NCI-H2196 treated with DMSO at 0.1 percent for 48 hours (cell line): ENCODE data around the gene TMEM14B.
A peak's percentile ranks its signal among the peaks of the same experiment; 100 is the strongest.
"Not testable (repeated sequence)": the region's sequence is repeated elsewhere in the genome, so short reads cannot be mapped to it uniquely, and the experiment has no call there.

ENCODE experiments used
- DNase-seq: peaks from one replicate; lab custom pipeline; 2025; ENCODE audit not compliant: unreplicated experiment; lab: John Stamatoyannopoulos, UW

Gene TMEM14B

DNA sequence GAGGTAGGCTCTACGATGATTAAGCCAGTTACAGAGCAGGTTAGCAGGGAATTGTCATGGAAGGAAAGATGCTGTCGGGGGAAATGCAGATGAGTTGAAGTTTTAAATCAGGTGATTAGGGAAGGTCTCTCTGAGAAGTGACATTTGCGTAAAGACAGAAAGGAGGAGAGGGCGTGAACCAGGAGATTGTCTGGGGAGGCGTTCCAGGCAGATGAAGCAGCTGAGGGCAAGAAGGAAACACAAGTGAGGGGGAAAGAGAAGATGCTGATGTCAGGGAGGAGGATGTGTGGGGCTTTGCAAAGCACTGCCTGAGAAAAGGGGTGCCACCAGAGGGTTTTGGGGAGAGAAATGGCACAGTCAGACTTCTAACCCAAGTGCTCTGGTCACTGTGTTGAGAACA lies 2.5 kb upstream of the TMEM14B start:
- no peak for DNase-seq

DNA sequence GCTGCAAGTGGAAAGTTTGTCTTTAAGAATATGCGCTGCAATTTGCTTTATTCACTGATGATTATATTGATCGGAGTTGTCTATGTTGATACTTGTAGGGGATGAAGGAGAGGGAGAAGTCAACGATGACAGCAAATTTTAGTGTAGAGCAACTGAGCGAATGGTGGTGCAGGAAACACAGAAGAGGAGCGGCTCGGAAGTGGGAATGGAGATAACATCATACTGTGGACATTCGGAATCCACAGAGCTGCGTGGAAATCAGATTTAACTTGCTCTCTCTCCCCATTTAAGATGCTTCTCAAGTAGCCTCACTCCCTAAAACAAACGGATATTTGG lies 722 bp upstream of the TMEM14B start:
- no peak for DNase-seq

GRCh38 chr6:10749734-10750133 lies 2.1 kb downstream of the TMEM14B start:
- no peak for DNase-seq

- DNase-seq, result not testable (repeated sequence)
Observed at GRCh38 chr6:10750568-10750967, 3.0 kb downstream of the TMEM14B start.

GRCh38 chr6:10751757-10752156 lies 4.2 kb downstream of the TMEM14B start:
- DNase-seq, result not testable (repeated sequence)

DNA sequence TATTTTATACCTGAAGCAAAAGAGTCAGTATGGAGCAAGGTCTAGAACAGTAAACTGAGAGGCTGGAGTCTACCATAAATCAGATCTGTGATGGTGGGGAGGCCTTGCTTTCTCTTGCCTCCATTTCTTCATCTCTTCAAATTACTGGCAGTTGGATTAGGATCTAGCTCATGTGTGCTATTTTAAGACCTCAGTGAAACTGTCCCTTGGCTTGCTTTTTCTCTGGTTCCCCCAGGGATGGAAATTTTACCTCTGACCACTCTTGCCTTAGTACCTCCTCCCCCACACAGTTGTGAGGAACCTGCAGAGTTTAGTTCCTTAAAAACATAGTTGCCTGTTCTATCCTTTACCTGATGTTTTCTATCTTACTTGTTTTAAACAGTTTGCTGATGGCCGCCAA lies 8.5 kb downstream of the TMEM14B start:
- DNase-seq, result no peak

GRCh38 chr6:10759312-10759839 lies 11.8 kb downstream of the TMEM14B start:
- no peak for DNase-seq

GRCh38 chr6:10759884-10760329 lies 12.3 kb downstream of the TMEM14B start:
- DNase-seq, result no peak

DNA sequence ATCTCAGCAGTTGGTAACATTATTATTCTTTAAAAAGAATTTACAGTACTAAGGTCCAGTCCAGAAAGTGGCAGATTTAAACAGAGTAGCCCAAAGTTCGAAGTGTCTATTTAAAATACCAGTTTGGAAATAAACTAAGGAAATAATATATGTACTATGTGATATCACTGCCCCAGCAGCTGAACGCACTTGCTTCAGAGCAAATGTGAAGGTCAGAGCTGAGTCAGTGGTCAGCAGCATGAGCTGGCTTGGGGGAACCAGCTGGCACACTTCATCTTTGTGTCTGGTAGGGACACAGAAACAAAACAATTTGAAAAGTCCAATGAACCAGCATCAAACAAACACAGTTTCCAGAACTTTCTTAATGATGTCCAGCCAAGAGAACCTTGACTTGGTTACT lies 15.4 kb downstream of the TMEM14B start:
- no peak for DNase-seq

- DNase-seq, result no peak
Observed at GRCh38 chr6:10769419-10769818, 21.8 kb downstream of the TMEM14B start.

GRCh38 chr6:10771371-10771894 lies 23.8 kb downstream of the TMEM14B start:
- DNase-seq, result no peak

GRCh38 chr6:10778230-10778629 lies 30.6 kb downstream of the TMEM14B start:
- DNase-seq, result no peak

- no peak for DNase-seq
Observed at GRCh38 chr6:10779076-10779475, 31.5 kb downstream of the TMEM14B start.

GRCh38 chr6:10791673-10792072 lies 44.1 kb downstream of the TMEM14B start:
- DNase-seq, result no peak

- DNase-seq, result no peak
Observed at GRCh38 chr6:10792101-10792500, 44.5 kb downstream of the TMEM14B start.

DNA sequence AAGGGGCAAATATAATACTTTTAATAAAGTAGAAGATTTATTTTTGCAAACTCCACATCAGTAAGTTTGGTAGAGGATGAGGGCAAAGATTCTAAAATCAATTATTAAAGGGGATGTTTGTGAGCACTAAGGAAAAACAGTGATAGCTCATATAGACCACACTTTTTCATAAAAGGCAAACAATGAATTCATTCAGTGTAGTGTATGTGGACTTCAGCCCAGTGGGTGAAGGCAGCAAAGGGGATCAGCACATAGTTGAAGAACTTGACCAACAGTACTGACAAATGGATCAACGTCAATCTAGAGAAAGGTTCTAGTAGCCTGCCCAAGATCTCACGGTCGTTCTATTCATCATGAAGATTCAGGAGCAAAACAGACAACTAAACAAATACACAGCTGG lies 45.4 kb downstream of the TMEM14B start:
- DNase-seq, result no peak

DNA sequence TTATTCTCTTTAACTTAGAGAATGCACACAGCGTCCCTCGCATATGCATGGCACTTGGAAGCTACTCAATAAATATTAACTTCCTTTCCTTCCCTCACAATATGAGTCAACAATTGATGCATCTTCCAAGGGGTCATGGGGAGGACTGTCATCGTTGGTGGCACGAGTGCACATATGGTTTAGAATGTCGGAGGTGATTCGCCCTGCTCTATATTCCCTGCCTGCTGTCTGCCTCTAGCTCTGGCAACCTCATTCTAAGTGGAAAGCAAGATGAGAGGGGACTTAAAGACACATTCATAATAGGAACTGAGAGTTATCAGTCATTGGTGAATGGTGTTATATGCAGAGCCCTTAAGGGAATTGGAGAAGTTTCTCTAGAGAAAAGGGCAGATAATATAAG lies 46.1 kb downstream of the TMEM14B start:
- no peak for DNase-seq

DNA sequence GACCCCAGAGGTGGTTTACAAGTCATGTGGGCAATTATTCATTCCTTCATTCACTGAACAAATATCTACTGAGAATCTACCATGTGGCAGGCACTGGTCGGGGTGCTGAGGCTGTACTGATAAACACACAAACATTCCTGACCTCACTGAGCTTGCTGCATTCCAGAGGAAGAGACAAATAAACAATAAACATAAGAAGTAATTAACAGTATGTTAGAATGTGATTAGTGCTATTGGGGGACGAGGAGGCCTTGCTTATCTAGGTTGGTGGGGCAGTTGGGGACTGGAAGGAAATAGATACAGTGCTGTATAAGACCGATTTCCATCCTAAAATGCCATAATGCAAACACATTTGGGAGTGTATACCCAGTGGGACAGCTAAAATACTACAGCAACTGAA lies 46.6 kb downstream of the TMEM14B start:
- no peak for DNase-seq

- DNase-seq, result no peak
Observed at GRCh38 chr6:10800810-10801209, 53.2 kb downstream of the TMEM14B start.

DNA sequence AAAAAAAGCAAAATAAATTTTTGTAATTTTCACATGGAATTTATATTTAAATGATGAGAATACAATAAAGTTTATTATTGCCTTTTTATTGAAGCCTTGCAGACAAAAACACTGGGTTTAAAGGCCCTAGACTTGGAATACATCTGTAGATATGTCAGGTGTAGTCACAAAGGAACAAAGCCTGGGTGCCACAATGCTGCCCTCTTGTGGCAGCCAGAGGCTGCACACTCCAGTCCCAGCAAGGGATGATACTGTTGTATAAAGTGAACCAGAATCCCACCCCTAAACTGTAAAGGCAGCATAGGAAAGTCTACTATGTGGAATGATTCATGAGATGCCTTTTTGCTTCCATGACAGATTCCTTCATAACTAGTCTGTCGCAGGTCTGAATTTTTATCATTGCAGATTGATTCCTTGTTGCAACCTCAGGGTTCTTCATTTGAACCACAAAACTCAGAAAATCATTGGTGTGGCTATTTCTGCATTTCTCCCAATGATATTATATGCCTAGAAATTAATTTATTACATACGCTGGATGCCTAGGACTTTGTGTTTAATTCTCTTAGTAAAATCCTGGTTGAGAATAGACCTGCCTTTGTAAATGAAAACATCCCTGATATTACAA lies 53.7 kb downstream of the TMEM14B start:
- peak; percentile 59 for DNase-seq
